MM.1S (cell line): Measurements from ENCODE around the gene FILIP1.

Experiments
- EZH2 ChIP-seq: fragments of 300-600 bp; sonication (generic); optimal IDR thresholded peaks from 2 replicates; pipeline ENCODE3; 2017; ENCODE audit warnings: low read depth, mild to moderate bottlenecking, antibody characterized with exemption, low read length, mixed read lengths
- EZH2phosphoT487 ChIP-seq: fragments of 300-600 bp; sonication (generic); IDR thresholded peaks from 2 replicates; pipeline ENCODE4 v1.6.1; 2018; ENCODE audit warnings: antibody characterized with exemption, low read length
- TF ChIP-seq, protein P1 (sequence below): fragments of 300-600 bp; sonication (generic); IDR thresholded peaks from 2 replicates; pipeline ENCODE4 v1.5.1; 2016; ENCODE audit warnings: antibody characterized with exemption, low read length, mixed read lengths

- TF ChIP-seq, protein P1, sequence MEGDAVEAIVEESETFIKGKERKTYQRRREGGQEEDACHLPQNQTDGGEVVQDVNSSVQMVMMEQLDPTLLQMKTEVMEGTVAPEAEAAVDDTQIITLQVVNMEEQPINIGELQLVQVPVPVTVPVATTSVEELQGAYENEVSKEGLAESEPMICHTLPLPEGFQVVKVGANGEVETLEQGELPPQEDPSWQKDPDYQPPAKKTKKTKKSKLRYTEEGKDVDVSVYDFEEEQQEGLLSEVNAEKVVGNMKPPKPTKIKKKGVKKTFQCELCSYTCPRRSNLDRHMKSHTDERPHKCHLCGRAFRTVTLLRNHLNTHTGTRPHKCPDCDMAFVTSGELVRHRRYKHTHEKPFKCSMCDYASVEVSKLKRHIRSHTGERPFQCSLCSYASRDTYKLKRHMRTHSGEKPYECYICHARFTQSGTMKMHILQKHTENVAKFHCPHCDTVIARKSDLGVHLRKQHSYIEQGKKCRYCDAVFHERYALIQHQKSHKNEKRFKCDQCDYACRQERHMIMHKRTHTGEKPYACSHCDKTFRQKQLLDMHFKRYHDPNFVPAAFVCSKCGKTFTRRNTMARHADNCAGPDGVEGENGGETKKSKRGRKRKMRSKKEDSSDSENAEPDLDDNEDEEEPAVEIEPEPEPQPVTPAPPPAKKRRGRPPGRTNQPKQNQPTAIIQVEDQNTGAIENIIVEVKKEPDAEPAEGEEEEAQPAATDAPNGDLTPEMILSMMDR: no peak
- TF ChIP-seq EZH2 (no peak), EZH2phosphoT487 (no peak)
Observed at GRCh38 chr6:75444899-75445298, 48.7 kb downstream of the FILIP1 start.
